GM12891 (cell line): Measurements from ENCODE around the gene SLCO3A1.

Experiments used
- POLR2A ChIP-seq: IDR thresholded peaks from 2 replicates; pipeline ENCODE4 v1.6.1; 2011; ENCODE audit warnings: low read depth, low read length, control low read depth
- POLR2AphosphoS5 ChIP-seq: IDR thresholded peaks from 2 replicates; pipeline ENCODE4 v1.6.1; 2011; ENCODE audit warnings: low read depth, low read length, control low read depth
- POU2F2 ChIP-seq: IDR thresholded peaks from 2 replicates; pipeline ENCODE4 v1.6.1; 2011; ENCODE audit warnings: low read depth, mild to moderate bottlenecking, control low read depth, low read length, moderate library complexity
- SPI1 ChIP-seq: IDR thresholded peaks from 2 replicates; pipeline ENCODE4 v1.6.1; 2011; ENCODE audit warnings: low read depth, low read length, control low read depth
- TAF1 ChIP-seq: IDR thresholded peaks from 2 replicates; pipeline ENCODE4 v1.6.1; 2011; ENCODE audit warnings: low read depth, low read length, control low read depth

GRCh38 chr15:92076541-92076940 is 223.0 kb downstream of the SLCO3A1 start:
- TF ChIP-seq POLR2A, result no peak
- no peak for TF ChIP-seq TAF1
- no peak for TF ChIP-seq SPI1
- TF ChIP-seq POLR2AphosphoS5, result no peak
- no peak for TF ChIP-seq POU2F2
